ENCODE data around the gene TRNT1. TPM values are rescaled to one million over a fixed set of nuclear protein-coding genes. Genes with fewer than 3 reads are reported as not detected.

TRNT1 gene
- total RNA-seq, 1 experiment from 2014 or later = 35.6 TPM

DNA sequence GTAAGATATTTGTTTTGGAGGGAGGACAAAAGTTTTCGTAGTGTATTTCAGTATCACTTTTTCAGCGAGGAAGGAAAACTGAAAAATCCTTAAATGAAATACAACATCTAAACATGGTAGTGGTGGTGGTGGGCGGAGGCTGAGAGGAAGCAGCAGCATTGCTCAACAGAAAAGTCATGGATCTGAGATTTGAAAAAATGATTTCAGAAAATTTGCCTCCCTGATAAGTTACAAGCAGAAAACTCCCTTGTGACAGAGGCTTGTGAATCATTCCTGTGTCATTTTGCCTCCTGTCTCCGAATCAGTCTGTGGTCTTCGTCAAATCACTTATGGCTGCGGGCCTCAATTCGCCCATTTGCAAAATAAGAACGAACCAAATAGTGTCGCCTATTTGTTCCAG lies 53.7 kb downstream of the TRNT1 start:
- Mint-ChIP-seq H3K4me1 (ENCODE audit: low read depth, unreplicated experiment) (peaks cover 14% of the 10 kb centered on the region), H3K27ac (ENCODE audit: unreplicated experiment) (no peak overlapping the region), H3K4me3 (ENCODE audit: low read depth, unreplicated experiment) (no peak overlapping the region), H3K36me3 (ENCODE audit: insufficient read depth, unreplicated experiment) (peaks cover 16% of the 10 kb centered on the region), H3K27me3 (ENCODE audit: unreplicated experiment) (peaks cover 29% of the 10 kb centered on the region), H3K9me3 (ENCODE audit: low read depth, unreplicated experiment) (no peaks in the 10 kb centered on the region)
- TF ChIP-seq, protein P1, sequence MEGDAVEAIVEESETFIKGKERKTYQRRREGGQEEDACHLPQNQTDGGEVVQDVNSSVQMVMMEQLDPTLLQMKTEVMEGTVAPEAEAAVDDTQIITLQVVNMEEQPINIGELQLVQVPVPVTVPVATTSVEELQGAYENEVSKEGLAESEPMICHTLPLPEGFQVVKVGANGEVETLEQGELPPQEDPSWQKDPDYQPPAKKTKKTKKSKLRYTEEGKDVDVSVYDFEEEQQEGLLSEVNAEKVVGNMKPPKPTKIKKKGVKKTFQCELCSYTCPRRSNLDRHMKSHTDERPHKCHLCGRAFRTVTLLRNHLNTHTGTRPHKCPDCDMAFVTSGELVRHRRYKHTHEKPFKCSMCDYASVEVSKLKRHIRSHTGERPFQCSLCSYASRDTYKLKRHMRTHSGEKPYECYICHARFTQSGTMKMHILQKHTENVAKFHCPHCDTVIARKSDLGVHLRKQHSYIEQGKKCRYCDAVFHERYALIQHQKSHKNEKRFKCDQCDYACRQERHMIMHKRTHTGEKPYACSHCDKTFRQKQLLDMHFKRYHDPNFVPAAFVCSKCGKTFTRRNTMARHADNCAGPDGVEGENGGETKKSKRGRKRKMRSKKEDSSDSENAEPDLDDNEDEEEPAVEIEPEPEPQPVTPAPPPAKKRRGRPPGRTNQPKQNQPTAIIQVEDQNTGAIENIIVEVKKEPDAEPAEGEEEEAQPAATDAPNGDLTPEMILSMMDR (IDR thresholded peaks at IDR 0.05; ENCODE audit: unreplicated experiment) = no peak
- no peak for DNase-seq
- intact Hi-C loops (cut with micrococcal nuclease; ENCODE audit: unreplicated experiment) = no loop called here
- CTCF ChIA-PET = interaction anchor here (0.5 kb wide), 1 partner anchor 25 kb away, joined by 6 read pairs; no protein-coding TSS in a partner anchor
- no TSS peak for BruUV-seq (replicated peaks)

DNA sequence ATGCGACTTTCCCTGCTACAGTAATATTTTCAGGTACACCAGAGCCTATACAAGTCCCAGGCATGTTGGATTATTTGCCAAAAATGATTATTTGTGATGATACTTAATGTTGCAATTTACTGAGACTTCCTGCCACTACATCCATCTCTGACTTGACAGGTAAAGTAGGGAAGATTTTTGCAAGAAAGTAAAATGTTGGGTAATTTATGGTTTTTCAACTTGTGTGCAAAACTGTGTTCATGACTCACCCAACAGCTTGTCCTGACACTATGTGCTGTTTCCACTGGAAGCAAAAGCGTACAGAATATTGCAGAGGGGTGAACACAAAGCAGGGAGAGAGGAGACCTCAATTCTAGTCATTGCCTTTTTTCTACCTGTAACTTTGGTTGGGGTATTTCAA lies 58.1 kb downstream of the TRNT1 start:
- intact Hi-C loops (cut with micrococcal nuclease; ENCODE audit: unreplicated experiment) = no loop called here
- TF ChIP-seq, protein P1 (IDR thresholded peaks at IDR 0.05; ENCODE audit: unreplicated experiment) = no peak
- H3K36me3 Mint-ChIP-seq (ENCODE audit: insufficient read depth, unreplicated experiment) = no peaks in the 10 kb centered on the region
- no peak for DNase-seq
- peaks cover 34% of the 10 kb centered on the region for H3K27me3 Mint-ChIP-seq (ENCODE audit: unreplicated experiment)
- H3K4me3 Mint-ChIP-seq (ENCODE audit: low read depth, unreplicated experiment) = no peak overlapping the region
- CTCF ChIA-PET = no interaction called here
- H3K27ac Mint-ChIP-seq (ENCODE audit: unreplicated experiment) = no peak overlapping the region
- no peaks in the 10 kb centered on the region for H3K4me1 Mint-ChIP-seq (ENCODE audit: low read depth, unreplicated experiment)
- BruUV-seq (replicated peaks) = no TSS peak
- H3K9me3 Mint-ChIP-seq (ENCODE audit: low read depth, unreplicated experiment) = peaks cover 3% of the 10 kb centered on the region

DNA sequence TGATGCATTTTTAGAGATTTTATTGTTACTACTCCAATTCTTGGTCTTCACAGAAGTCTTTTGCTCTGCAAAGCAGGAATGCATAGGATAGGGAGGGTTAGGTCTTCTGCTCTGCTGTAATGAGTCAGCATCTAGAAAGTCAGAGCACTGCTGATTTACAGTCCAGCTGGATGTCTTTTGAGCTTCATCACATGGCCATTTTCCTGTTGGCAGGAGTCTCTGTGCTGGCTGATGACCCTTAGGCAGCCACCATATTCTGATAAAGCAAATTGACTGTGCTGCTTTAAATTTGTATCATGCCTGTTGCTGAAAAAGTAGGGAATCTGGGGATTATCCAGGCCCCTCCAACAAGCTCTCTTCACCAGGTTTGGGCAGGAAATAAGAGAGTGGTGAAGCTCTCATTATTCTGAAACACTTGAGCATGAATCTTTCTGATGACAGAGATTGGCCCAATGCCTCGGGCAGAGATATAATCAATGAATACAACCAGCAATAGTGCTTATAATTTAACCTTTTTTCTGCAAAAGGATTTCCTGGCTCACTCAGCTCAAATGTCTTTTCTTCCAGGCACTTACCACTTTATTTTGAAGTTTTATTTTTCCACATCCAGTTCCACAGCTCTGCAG lies 62.5 kb downstream of the TRNT1 start:
- Mint-ChIP-seq H3K27ac (ENCODE audit: unreplicated experiment) (no peak overlapping the region), H3K27me3 (ENCODE audit: unreplicated experiment) (peaks cover 29% of the 10 kb centered on the region), H3K9me3 (ENCODE audit: low read depth, unreplicated experiment) (peaks cover 3% of the 10 kb centered on the region), H3K4me3 (ENCODE audit: low read depth, unreplicated experiment) (no peak overlapping the region), H3K36me3 (ENCODE audit: insufficient read depth, unreplicated experiment) (no peaks in the 10 kb centered on the region), H3K4me1 (ENCODE audit: low read depth, unreplicated experiment) (peaks cover 12% of the 10 kb centered on the region)
- TF ChIP-seq, protein P1 (IDR thresholded peaks at IDR 0.05; ENCODE audit: unreplicated experiment) = no peak
- DNase-seq = no peak
- CTCF ChIA-PET = no interaction called here
- intact Hi-C loops (cut with micrococcal nuclease; ENCODE audit: unreplicated experiment) = no loop called here
- no TSS peak for BruUV-seq (replicated peaks)

DNA sequence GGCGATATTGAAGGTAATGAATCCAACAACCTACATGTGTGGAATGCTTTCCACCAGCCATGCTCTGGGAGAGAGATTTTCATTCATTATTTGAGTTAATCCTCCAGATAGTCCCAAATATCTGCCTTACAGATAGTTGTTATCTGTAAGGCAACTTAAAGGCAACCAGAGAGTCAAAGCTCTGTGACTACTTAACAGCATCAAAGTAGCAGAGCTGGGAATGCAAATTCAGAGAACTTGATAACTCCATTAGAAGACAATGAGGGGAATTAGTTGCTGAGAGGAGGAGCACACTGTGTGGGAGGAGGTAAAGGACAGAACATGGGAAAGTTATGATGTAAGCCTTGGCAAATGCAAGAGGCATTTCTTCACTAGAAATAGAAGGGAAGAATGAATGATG lies 63.2 kb downstream of the TRNT1 start:
- Mint-ChIP-seq H3K36me3 (ENCODE audit: insufficient read depth, unreplicated experiment) (no peaks in the 10 kb centered on the region), H3K4me3 (ENCODE audit: low read depth, unreplicated experiment) (no peak overlapping the region), H3K27me3 (ENCODE audit: unreplicated experiment) (peaks cover 31% of the 10 kb centered on the region), H3K4me1 (ENCODE audit: low read depth, unreplicated experiment) (peaks cover 12% of the 10 kb centered on the region), H3K27ac (ENCODE audit: unreplicated experiment) (no peak overlapping the region), H3K9me3 (ENCODE audit: low read depth, unreplicated experiment) (peaks cover 3% of the 10 kb centered on the region)
- BruUV-seq (replicated peaks) = no TSS peak
- intact Hi-C loops (cut with micrococcal nuclease; ENCODE audit: unreplicated experiment) = no loop called here
- TF ChIP-seq, protein P1 (IDR thresholded peaks at IDR 0.05; ENCODE audit: unreplicated experiment) = no peak
- no peak for DNase-seq
- CTCF ChIA-PET = no interaction called here

All from Calu3 (cell line).